Uterus (tissue), 2 donors: ENCODE results near the gene CYP2C8.

Experiments
- POLR2A ChIP-seq, 2 donors: fragments of 450-650 bp; IDR thresholded peaks; one replicate each; pipeline ENCODE4 v1.6.1; 2016; ENCODE audit warnings: antibody characterized with exemption in 2 of 2, mild to moderate bottlenecking in 1 of 2, moderate library complexity in 1 of 2
- TF ChIP-seq, protein P1 (sequence below), 4 experiments: fragments of 200-600 bp in 2 of 4; fragments of 450-650 bp in 2 of 4; sonication (generic) in 2 of 4; IDR thresholded peaks; one replicate each; pipeline ENCODE4 v1.5.1; 2016 to 2019; ENCODE audit warnings: antibody characterized with exemption in 4 of 4, mild to moderate bottlenecking in 2 of 4, moderate library complexity in 1 of 4

DNA sequence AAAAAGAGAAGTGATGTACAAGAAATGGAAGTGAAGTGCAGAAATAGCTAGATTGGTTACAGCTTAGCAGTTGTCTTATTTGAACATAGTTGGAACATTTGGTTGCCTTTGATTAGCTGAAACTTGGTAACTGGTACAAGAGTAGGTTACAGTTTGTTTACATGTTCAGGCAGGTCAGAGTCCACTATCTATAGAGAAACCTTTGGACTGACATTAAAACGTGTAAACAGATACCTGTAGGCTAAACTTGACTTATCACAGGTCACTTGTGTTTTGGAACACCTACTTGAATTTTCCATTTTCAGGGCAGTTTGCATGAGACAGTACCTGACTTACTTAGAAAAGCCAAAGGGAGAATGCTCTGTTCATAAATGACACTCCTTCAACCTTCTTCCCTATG lies 28.5 kb upstream of the CYP2C8 start:
- TF ChIP-seq, protein P1, sequence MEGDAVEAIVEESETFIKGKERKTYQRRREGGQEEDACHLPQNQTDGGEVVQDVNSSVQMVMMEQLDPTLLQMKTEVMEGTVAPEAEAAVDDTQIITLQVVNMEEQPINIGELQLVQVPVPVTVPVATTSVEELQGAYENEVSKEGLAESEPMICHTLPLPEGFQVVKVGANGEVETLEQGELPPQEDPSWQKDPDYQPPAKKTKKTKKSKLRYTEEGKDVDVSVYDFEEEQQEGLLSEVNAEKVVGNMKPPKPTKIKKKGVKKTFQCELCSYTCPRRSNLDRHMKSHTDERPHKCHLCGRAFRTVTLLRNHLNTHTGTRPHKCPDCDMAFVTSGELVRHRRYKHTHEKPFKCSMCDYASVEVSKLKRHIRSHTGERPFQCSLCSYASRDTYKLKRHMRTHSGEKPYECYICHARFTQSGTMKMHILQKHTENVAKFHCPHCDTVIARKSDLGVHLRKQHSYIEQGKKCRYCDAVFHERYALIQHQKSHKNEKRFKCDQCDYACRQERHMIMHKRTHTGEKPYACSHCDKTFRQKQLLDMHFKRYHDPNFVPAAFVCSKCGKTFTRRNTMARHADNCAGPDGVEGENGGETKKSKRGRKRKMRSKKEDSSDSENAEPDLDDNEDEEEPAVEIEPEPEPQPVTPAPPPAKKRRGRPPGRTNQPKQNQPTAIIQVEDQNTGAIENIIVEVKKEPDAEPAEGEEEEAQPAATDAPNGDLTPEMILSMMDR (IDR thresholded peaks at IDR 0.05), result no peak
- no peak for TF ChIP-seq POLR2A (IDR thresholded peaks at IDR 0.05)
